Right atrium auricular region (tissue), 2 donors: ENCODE measurements around the gene MACROH2A1. TPM values are rescaled to one million over a fixed set of nuclear protein-coding genes. Genes with fewer than 3 reads are reported as not detected.

Experiments
- DNase-seq: peaks from one replicate; pipeline ENCODE4 v3.0.0-alpha.2; 2019; ENCODE audit warnings: low spot score
- H3K27ac ChIP-seq, 2 donors: fragments of 200-600 bp; sonication (generic); 1 replicate in 1 of 2; 2 replicates in 1 of 2; pipeline ENCODE4 v1.5.1; 2016 to 2019
- H3K27me3 ChIP-seq, 2 donors: fragments of 200-600 bp; sonication (generic); one replicate each; pipeline versions ENCODE4 v1.5.1 to v1.6.0; 2017 to 2019
- H3K36me3 ChIP-seq: fragments of 200-600 bp; sonication (generic); one replicate; pipeline ENCODE4 v1.5.1; 2016
- H3K4me1 ChIP-seq, 2 donors: fragments of 200-600 bp; sonication (generic); one replicate each; pipeline versions ENCODE4 v1.5.1 to v1.6.0; 2017 to 2019
- H3K4me3 ChIP-seq, 2 donors: fragments of 200-600 bp; sonication (generic); 1 replicate in 1 of 2; 2 replicates in 1 of 2; pipeline ENCODE4 v1.5.1; 2017 to 2019; ENCODE audit warnings: mild to moderate bottlenecking in 1 of 2, moderate library complexity in 1 of 2
- H3K9me3 ChIP-seq, 2 donors: fragments of 200-600 bp; sonication (generic); one replicate each; pipeline ENCODE4 v1.5.1; 2019
- CTCF ChIP-seq, 2 donors: fragments of 200-600 bp; sonication (generic); IDR thresholded peaks; one replicate each; pipeline ENCODE4 v1.5.1; 2019; ENCODE audit warnings: antibody characterized with exemption in 2 of 2
- total RNA-seq, 2 donors: library from RNA; depleted of rRNA; stranded (reverse); fragments of >200 nt; gene quantifications; one replicate each; pipeline ENCODE4 v1.1.0, GENCODE V29; 2016

MACROH2A1 gene
- total RNA-seq, 2 donors from 2014 or later = 149 to 179 TPM

- no peak for TF ChIP-seq CTCF (IDR thresholded peaks at IDR 0.05)
- H3K36me3 ChIP-seq = no peaks in the 10 kb centered on the region
- no peaks in the 10 kb centered on the region for H3K27me3 ChIP-seq
- H3K4me1 ChIP-seq = peaks cover 0 to 11% of the 10 kb centered on the region in 2 donors
- DNase-seq = peak; percentile 50
- H3K27ac ChIP-seq = no peak overlapping the region
- no peak overlapping the region for H3K4me3 ChIP-seq
- no peaks in the 10 kb centered on the region for H3K9me3 ChIP-seq
These were observed 46.4 kb upstream of the MACROH2A1 start for GRCh38 chr5:135445306-135445985.

GRCh38 chr5:135444881-135445280, 45.9 kb upstream of the MACROH2A1 start:
- H3K4me3 ChIP-seq = no peak overlapping the region
- TF ChIP-seq CTCF (IDR thresholded peaks at IDR 0.05) = no peak
- no peaks in the 10 kb centered on the region for H3K36me3 ChIP-seq
- no peaks in the 10 kb centered on the region for H3K27me3 ChIP-seq
- peak; percentile 40 for DNase-seq
- H3K9me3 ChIP-seq = no peaks in the 10 kb centered on the region
- H3K4me1 ChIP-seq = peaks cover 0 to 11% of the 10 kb centered on the region in 2 donors
- H3K27ac ChIP-seq = no peak overlapping the region

GRCh38 chr5:135444360-135444759, 45.3 kb upstream of the MACROH2A1 start:
- peak; percentile 52 for DNase-seq
- TF ChIP-seq CTCF (IDR thresholded peaks at IDR 0.05) = no peak
- Histone ChIP-seq H3K4me3 (no peak overlapping the region), H3K36me3 (no peaks in the 10 kb centered on the region), H3K27ac (no peak overlapping the region), H3K9me3 (no peaks in the 10 kb centered on the region), H3K27me3 (no peaks in the 10 kb centered on the region), H3K4me1 (peaks cover 0 to 11% of the 10 kb centered on the region in 2 donors)

- no peak overlapping the region for H3K4me3 ChIP-seq
- no peak overlapping the region for H3K27ac ChIP-seq
- peaks cover 0 to 15% of the 10 kb centered on the region in 2 donors for H3K4me1 ChIP-seq
- no peaks in the 10 kb centered on the region for H3K9me3 ChIP-seq
- H3K36me3 ChIP-seq = no peaks in the 10 kb centered on the region
- no peak for TF ChIP-seq CTCF (IDR thresholded peaks at IDR 0.05)
- H3K27me3 ChIP-seq = no peaks in the 10 kb centered on the region
- no peak for DNase-seq
These were observed 44.3 kb upstream of the MACROH2A1 start for GRCh38 chr5:135443161-135443960.

GRCh38 chr5:135442431-135443160, 43.6 kb upstream of the MACROH2A1 start:
- Histone ChIP-seq H3K4me3 (no peak overlapping the region), H3K36me3 (no peaks in the 10 kb centered on the region), H3K27me3 (no peaks in the 10 kb centered on the region), H3K9me3 (no peaks in the 10 kb centered on the region), H3K4me1 (peaks cover 0 to 23% of the 10 kb centered on the region in 2 donors), H3K27ac (no peak overlapping the region)
- no peak for TF ChIP-seq CTCF (IDR thresholded peaks at IDR 0.05)
- peak; percentile 34 for DNase-seq
